ENCODE data around the gene SSBP3.

SSBP3 gene

DNA sequence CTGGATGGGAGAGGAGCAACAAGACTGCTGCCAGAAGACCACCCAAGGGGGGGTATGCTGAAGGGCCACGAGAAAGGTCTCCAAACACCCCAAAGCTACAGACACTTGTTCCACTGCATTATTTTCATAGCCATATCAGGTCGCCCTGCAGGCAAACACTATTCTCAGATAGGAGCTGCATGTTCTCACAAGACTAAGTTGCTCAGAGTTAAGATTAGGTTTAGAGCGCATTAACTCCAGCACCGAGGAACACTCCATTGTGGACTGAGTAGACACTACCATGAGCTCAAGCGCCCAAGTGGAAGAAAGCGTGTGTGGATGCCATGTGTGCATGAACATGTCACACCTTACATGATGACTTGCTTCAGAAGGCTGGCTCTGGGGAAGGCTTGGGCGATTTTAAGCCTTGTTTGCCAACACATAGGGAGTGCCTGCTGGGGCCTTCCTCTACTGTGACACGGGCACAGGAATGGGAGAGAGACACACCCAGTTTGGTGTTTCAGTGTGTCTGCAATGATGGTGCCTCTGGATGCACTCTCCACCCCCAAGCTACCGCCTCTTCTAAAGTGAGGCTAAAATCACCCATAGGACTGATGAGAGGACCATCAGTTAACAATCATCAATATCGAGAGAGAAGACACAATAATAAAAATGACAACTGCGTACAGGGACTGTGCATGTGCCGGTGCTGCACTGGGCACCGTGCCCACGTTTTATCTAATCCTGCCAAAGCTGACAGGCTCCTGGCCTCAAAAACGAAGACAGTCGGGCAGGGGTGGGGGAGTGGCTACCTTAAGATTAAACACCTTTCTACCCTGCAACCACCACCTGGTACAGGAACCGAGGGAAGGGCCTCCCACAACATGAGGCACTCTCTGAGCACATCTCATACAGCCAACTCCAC lies 34.9 kb downstream of the SSBP3 start:
- no peak for DNase-seq

DNA sequence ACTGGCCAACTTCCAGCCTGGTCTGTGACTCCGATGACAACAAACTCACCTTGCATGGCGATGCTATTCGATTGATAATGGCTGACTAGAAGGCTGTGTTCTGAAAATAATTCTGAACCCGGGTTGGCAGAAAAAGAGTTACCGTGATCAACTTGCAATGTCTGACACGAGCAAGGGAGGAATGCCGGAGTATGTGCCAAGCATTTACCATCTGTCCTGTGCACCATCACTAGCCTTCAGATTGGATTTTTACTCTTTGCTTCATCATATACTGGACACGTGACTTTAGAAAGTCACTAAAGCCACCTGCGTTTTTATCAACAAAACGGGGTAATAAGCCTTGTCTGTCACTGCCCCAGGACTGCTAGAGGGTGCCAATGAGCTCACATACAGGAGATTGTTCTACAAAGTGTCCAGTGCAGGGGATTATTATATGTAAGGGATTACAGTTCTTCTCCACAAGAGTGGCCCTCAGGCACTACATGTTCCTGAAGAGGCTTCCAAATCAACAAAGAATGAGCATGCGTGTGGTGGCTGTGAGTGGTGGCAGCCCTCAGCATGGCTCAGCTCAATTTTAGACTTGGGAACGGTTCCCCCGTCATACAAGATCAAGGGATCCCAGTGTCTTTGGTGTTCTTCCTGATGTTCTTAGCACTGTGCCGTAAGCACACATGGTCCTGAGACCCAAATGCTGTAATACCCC lies 35.8 kb downstream of the SSBP3 start:
- DNase-seq: no peak

DNA sequence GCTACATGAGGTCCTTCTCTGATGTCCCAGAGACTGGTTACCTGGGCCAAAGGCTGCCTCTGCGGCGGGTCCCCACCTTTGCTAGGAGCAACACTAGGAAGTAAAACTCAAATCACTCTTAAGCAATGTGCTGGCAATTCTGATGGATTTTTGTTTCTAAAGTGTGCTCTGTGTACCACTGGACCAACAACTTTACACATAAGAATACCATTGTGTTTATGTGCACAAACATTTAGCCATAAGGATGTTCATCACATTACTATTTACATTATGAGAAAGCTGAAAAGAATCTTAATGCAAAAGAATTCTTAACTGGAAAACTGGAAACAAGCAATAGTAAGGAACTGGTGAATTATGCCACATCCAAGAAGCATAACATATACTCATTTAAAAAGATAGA lies 38.6 kb downstream of the SSBP3 start:
- no peak for DNase-seq

DNA sequence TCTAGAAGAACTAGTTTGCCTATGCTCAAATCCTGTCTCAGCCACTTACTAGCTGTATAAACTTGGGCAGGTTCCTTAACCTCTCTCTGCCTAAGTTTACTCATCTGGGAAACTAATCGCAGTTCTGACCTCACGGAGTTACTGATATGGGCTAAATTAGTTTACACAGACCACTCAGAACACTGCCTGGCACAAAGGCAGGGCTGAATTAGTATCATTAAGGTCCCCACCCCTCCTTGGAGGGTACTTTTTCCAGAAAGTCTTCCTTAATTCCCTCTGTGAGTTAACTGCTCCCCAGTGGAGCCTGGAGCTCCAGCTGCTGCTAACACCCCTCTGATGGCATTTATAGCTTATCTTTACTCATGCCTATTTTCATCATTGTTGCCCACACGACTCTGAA lies 40.3 kb downstream of the SSBP3 start:
- DNase-seq: no peak

DNA sequence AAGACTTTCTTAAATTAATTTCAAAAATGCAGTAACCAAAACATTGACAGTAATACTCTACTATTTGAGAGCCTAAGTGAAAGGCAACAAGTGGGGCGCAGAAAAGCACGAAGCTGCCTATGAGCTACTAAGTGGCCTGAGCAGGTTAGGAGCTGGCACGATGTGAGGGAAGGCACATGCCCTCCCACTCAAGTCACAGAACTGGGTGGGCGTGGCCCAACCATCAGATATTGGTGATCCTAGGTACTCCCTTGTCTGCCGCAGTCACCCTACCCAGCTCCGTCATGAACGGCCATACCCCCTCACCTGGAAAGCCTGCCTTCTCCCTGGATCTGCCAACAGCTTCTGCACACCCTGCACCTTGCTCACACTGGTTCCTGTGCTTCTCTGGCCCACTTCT lies 40.8 kb downstream of the SSBP3 start:
- no peak for DNase-seq

DNA sequence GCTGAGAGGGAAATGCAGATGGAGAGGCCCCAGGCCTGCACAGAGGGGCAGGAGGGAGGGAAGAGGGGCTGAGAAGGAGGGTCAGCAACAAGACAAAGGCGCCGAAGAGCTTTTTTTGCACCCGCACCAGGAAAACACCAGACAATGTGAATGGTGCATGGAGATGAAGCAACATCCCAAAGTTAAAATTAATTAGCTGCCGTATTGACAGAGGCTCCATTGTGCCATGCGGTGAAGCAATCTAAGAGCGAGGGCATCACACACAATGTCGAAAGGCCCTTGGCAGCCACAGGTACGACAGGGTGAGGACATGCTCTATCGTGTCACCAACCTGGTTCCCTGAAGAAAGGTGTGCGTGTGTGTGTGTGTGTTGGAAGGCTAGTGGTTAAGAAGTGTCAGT lies 41.2 kb downstream of the SSBP3 start:
- DNase-seq: no peak

DNA sequence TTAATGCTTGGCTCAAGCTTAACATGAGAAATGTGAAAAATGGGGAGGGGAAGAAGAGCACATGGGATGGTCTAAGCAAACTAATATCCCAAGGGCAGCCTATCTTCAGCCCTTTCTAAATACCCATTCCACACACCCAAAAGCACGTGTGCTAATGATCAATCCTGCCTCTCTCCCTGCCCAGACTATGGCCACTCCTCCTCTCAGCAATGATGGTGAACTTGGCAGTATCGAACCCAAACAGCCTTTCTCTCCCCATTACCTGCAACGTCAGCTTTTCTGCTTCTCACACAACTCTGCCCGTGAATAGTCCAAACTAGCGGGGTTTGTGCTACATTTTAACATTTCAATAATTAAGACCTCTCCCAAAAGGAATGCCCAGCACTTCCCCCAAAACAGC lies 41.6 kb downstream of the SSBP3 start:
- DNase-seq: no peak

DNA sequence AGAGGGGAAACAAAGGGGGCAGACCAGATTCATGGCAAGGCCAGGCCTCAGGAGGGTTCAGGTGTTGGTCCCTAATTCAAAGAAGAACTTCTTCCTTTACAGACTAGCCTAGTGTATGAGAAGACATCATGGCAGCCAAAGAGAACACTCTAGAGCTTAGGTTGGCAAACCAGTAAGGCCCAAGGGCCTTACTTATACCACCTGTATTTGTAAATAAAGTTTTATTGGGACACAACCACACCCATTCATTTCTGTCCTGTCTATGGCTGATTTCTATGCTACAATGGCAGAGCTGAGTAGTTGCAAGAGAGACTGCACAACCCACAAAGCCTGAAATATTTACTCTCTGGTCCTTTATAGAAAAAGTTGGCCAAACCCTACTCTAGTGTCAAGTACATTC lies 42.3 kb downstream of the SSBP3 start:
- no peak for DNase-seq

DNA sequence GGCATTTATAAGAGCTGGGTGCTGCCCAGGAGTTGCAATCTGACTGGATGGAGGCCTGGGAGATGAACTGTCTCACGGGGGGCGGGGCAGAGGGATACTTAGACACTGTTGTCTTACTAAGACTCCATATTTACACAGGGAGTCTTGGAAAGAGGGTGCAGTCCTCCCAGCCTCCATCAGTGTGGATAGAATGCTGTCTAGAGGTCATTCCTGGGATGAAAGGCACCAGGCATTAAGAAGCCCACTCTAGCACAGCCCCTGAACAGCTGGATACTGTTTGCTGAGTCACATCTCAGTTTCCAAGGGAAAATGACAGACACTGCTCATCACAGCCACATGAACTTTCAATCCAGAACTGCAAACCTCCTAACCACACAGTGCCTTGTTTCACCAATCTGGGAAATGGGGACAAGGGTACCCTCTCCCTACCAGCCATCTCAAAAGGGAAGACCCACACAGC lies 43.3 kb downstream of the SSBP3 start:
- no peak for DNase-seq

DNA sequence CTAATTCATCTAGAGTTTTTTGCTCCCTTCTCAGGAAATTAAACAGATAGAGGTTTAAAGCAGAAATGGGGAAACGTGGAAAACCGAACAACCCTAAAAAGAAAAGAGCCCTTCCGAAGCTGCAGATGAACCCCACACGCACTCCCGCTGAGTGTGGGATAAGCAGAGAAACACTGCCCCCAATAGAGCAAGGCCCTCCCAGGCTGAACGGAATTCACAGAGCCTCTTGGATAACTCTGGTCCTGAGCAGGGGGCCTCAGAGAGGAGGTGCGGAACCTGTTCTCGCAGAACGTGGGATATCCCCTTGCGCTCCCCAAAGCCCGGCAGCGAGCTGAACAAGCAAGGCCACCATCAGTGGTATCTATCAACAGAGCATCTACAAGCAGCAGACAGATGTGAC lies 44.9 kb downstream of the SSBP3 start:
- DNase-seq: no peak

DNA sequence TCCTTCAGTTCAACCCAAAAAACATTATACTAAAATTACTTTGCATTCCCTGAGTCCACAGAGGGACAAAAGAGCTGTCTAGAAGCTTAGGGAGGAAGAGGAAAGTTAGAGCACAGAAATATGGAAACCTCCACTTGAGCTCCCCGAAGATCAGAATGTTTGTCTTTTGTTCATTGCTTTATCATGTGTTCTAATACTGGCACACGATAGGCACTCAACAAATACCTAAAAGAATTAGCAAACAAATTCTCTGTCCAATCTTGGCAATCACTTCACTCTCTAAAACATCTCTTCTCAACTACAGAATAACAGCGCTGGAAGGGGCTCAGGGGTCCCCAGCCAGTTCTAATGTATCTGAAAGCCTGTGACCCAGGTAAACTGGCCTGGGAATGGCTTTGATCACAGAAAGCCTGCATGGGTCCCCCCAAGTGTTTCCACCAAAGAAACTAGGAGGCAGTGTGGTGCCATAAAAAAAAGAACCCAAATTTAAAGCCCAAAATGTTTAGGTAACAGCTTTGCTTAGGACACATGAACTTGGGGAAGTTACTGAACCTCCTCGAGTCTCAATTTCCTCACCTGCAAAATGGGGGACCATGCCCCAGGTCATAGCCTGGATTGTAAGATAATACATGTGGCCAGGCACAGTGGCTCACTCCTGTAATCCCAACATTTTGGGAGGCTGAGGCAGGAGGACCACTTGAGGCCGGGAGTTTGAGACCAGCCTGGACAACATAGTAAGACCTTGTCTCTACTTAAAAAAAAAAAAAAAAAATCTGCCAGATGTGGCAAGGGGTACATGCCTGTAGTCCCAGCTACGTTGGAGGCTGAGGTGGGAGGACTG lies 45.8 kb downstream of the SSBP3 start:
- DNase-seq: no peak

DNA sequence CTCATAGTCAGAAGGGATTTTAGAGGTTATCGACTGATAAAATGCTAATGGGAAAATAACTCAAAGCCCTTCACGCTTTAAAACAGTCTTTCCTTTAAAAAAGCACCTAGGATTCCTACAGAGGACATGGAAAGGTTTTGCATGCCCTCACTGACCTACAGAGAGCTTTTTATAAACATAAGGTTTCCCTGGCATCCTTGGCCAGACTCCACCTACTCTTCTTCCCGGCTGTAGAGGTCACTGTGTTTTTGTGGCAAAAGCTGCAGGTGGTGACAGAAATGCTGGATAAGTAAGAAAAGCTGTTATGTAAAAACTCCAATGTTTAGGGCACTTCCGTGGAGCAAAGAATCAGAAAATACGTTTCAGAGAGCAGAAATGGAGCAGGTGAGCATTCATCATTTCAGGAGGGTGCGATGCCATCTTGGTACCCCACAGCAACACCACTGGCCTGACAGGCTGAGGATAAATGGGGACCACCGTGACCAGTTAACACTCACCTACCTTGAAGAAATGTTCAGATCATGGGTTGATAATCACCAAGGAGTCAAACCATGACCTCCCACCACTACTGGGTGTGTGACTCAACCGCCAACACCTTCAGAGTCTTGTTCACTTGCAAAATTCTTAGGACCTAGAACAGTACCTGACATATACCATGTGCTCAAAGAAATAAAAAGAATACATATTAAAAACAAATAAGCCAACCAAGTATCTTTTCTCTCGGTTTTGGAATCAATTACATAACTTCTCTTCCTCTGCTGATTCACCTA lies 46.6 kb downstream of the SSBP3 start:
- DNase-seq: no peak

DNA sequence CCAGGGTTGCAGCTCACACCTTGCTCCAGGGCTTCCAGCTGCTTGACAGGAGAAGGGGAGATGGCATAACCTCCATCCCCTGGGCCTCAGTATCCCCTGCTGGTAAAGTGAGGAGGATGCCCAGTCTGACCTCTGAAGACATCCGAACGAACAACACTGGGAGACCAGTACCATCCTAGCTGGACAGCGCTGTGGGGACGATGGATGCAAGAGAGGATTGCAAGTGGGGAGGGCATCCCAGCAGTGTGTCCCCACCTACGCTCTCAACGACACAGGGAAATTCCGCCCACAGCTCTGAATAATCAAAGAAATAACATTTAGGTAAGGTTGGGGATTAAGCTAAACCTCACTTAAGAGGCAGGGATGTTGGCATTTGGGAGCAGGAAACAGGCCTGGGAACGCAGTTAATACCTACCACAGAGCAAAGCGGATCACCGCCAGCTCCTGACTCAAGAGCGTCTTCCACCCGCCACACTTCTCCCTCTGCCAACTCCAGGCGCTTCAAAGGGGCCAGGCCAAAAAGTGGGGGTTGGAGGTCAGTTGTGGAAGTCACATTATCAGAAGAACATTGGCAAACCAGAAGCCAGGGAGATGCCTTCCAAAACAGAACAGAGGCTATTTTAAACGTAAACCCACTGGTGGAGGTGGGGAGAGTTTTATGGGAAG lies 47.6 kb downstream of the SSBP3 start:
- DNase-seq: no peak

DNA sequence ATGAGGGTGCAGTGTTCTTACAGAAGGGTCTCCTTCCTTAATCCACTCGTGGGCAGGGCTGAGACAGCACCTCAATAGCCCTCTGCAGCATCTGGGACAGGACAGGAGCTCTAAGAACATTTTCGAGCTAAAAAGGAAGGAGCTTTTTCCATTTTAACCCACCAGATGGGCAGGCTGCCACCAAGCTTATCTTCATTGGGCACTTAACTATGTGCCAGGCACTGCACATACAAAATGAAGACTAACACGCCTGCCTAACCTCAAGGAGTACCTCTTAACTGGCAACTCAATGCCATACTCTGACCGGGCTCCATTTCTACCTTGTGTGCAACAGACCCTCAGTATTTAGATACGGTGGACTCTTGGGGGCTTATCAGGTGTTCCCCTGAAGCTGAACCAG lies 48.2 kb downstream of the SSBP3 start:
- no peak for DNase-seq

DNA sequence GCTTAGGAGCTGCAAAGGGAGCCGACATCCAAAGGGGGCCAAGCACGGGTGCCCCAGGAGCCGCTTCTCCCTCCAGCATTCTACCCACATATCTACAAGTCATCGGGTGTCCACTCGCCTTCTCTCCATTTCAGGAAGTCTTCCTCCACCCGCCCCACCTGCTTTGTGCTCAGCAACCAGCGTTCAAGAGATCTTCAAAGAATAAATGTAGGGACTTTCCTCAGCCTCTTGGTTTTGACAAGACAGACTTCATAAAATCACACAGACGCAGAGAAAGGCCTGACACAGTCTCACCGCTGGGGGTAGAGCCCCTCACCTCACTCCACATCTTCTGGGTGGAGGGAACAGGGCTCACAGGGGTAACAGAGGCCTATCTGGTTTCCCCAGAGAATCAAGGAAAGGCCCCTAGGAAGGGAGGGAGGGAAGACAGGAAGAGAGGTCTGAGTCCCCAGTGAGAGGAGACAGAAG lies 49.5 kb downstream of the SSBP3 start:
- DNase-seq: no peak

DNA sequence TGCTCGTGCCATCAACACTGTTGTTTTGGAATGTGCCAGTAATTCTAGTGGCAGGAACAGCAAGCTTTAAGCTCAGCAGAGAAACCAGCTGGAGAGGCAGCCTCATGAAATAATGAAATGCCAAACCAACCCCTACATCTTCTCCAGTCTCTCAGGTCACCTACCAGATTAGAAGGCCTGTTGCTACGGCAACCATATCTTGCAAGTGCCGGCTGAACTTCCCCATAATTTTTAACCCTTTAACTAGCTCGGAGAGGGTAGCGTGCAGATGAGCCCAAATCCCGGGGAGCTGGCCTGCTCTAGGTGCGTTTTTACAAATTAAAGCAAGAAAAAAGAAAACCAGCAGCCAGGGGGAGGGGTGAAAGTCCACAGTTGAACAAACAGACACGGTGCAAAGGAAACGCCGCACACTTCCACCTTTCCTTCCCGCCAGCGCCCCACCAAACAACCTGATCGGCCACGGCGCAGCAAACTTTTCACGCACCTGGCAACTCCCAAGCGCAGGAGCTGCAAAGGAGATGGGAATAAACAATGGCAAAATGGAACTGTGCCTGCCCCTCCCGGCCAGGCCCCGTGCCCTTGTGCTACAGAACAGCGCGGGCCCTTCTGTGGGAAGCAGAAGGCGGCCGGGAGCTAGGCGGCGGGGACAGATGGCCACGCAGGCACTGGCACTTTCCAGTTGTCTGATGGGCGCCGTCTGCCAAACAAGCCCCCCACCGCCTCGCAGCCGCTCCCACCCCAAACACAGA lies 50.1 kb downstream of the SSBP3 start:
- DNase-seq: no peak

DNA sequence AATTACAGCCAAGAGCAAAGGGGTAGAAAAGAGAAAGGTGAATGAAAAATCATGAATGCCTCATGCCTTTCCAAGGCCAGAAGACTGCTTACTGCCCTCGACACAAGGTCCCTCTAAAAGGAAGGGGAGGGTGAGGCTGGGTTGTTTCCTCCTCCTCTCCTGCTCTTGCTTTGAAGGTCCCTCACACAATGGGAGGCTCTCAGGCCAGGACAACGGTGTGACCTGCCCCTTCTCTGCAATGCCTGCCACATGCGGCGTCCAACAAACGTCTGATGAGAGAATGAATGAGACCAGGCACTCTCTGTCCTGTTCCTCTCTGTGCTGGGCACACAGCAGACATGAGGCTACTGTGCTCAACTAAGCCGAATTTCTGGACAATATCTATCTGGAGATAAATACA lies 51.3 kb downstream of the SSBP3 start:
- DNase-seq: no peak

DNA sequence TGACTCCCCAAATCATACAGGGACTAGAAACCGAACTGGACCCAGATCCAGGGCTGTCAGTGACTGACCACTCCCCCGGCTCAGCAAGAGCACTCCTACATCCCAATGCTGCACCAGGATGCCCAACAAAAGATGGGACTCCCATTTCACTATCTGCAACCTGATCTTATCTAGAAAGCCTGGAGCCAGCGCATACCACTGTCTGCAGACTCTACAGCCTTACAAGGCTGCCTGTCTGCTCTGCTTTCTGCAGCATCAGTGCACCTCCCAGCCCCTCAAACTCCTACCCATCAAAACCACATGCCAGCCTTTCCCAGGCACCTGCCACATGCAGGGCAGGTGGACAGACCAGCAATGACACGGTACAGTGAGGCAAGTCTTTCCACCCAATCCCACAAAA lies 52.2 kb downstream of the SSBP3 start:
- no peak for DNase-seq

DNA sequence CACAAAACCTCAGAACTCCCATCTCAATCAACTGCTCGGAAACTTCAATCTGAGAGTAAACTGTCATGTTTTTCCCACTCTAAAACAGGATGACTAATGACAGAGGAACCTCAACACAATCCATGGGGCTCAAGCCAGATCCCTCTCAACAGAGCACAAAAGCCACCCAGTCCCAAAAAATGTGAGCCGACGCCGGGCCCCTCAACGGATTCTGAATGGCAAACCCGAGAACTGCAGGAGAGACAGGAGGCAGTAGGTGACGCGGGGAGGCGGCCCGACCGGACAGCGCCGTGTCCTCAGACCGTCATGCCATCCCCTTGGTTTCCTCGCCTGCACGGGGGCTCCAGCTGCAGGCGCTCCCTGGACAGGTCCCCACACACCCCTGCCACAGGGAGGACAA lies 53.4 kb downstream of the SSBP3 start:
- no peak for DNase-seq

DNA sequence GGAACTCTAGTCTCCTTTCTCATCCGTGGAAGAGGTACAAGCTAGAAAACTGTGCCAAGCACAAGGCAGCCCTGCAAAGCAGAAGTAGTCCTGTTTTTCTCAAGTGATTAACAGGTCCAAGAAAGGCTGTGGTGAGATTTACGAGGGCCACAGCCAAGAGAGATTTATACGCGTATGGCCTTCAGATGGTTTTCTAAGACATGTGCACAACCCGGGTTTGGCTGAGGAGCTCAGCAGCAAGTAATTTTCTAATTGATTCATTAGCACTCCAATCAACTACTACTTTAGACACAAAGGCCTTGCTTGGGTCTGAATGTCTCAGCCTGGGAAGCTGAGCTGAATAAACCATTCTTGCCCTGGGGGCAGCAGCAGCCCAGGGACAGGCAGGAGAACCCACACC lies 55.8 kb downstream of the SSBP3 start:
- DNase-seq: no peak

DNA sequence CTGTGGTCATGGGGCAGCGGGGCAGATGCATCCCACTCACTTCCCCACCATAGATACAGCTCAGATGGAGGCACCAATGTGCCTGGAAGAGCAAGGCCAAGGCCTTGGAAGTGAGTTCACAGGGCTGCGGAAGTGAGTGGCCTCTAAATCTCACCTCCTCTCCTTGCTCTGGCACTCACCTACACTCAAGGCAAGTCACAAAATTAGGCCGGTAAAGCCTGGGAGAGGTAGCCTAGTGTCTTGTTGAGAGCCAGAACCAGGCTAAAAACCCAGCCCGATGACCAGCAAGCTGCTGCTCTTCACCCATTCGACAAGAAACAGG lies 57.5 kb downstream of the SSBP3 start:
- DNase-seq: no peak

Measured in SHP77 (cell line).